HG02884 (cell line): ENCODE measurements around the gene EML4.

Source experiments
- ATAC-seq: cut with Tn5 transposase; IDR thresholded peaks from one replicate; pipeline ENCODE4 v1.9.1; 2021; ENCODE audit warnings: mild to moderate bottlenecking, moderate library complexity; ENCODE audit not compliant: unreplicated experiment

EML4 gene

GRCh38 chr2:42136782-42137124 is 32.4 kb upstream of the EML4 start:
- no peak for ATAC-seq

- ATAC-seq: no peak
These were observed 31.9 kb upstream of the EML4 start for GRCh38 chr2:42137125-42137841.

GRCh38 chr2:42138163-42139015 is 30.8 kb upstream of the EML4 start:
- no peak for ATAC-seq

GRCh38 chr2:42139101-42139500 is 30.1 kb upstream of the EML4 start:
- ATAC-seq: no peak

GRCh38 chr2:42140496-42140895 is 28.7 kb upstream of the EML4 start:
- no peak for ATAC-seq

GRCh38 chr2:42141687-42142546 is 27.2 kb upstream of the EML4 start:
- no peak for ATAC-seq

- ATAC-seq: no peak
These were observed 26.5 kb upstream of the EML4 start for GRCh38 chr2:42142547-42143184.

GRCh38 chr2:42147641-42148274 is 21.4 kb upstream of the EML4 start:
- no peak for ATAC-seq

- no peak for ATAC-seq
These were observed 19.0 kb upstream of the EML4 start for GRCh38 chr2:42150159-42150558.

- ATAC-seq: no peak
These were observed 15.1 kb upstream of the EML4 start for GRCh38 chr2:42153944-42154581.

GRCh38 chr2:42156721-42157120 is 12.4 kb upstream of the EML4 start:
- no peak for ATAC-seq

GRCh38 chr2:42161444-42161843 is 7.7 kb upstream of the EML4 start:
- no peak for ATAC-seq

GRCh38 chr2:42163444-42164045 is 5.6 kb upstream of the EML4 start:
- no peak for ATAC-seq

- no peak for ATAC-seq
These were observed 5.1 kb upstream of the EML4 start for GRCh38 chr2:42164046-42164445.

GRCh38 chr2:42164971-42165370 is 4.2 kb upstream of the EML4 start:
- no peak for ATAC-seq

- no peak for ATAC-seq
These were observed 1.7 kb upstream of the EML4 start for GRCh38 chr2:42167458-42167857.

GRCh38 chr2:42168459-42169099 is 574 bp upstream of the EML4 start:
- ATAC-seq: no peak

- peak; percentile 26 for ATAC-seq
These were observed 845 bp downstream of the EML4 start for GRCh38 chr2:42169874-42170521.
